CD4-positive, alpha-beta T cell treated with Interleukin-6 at 100 ng/mL for 8 hours (primary cell): ENCODE results near the gene NPAS3.

Experiments
- DNase-seq: peaks from one replicate; pipeline ENCODE4 v3.0.0-alpha.2; 2020; ENCODE audit warnings: mixed read lengths, low spot score

The NPAS3 gene

GRCh38 chr14:33184587-33184986, 245.9 kb downstream of the NPAS3 start:
- no peak for DNase-seq

GRCh38 chr14:33186656-33187055, 248.0 kb downstream of the NPAS3 start:
- DNase-seq, result no peak

GRCh38 chr14:33188880-33189279, 250.2 kb downstream of the NPAS3 start:
- no peak for DNase-seq

- no peak for DNase-seq
Observed at GRCh38 chr14:33191855-33192254, 253.2 kb downstream of the NPAS3 start.

GRCh38 chr14:33194551-33194950, 255.9 kb downstream of the NPAS3 start:
- no peak for DNase-seq

GRCh38 chr14:33198684-33199083, 260.0 kb downstream of the NPAS3 start:
- DNase-seq, result no peak

- no peak for DNase-seq
Observed at GRCh38 chr14:33201116-33201515, 262.4 kb downstream of the NPAS3 start.

- DNase-seq, result no peak
Observed at GRCh38 chr14:33206981-33207380, 268.3 kb downstream of the NPAS3 start.

- no peak for DNase-seq
Observed at GRCh38 chr14:33207467-33208017, 268.9 kb downstream of the NPAS3 start.

GRCh38 chr14:33210311-33210710, 271.6 kb downstream of the NPAS3 start:
- DNase-seq, result no peak

- DNase-seq, result no peak
Observed at GRCh38 chr14:33218026-33218425, 279.3 kb downstream of the NPAS3 start.

GRCh38 chr14:33219957-33220356, 281.3 kb downstream of the NPAS3 start:
- no peak for DNase-seq

GRCh38 chr14:33229269-33229929, 290.7 kb downstream of the NPAS3 start:
- DNase-seq, result no peak

GRCh38 chr14:33230021-33230420, 291.3 kb downstream of the NPAS3 start:
- DNase-seq, result no peak

GRCh38 chr14:33232031-33232430, 293.4 kb downstream of the NPAS3 start:
- no peak for DNase-seq

- no peak for DNase-seq
Observed at GRCh38 chr14:33237115-33237740, 298.5 kb downstream of the NPAS3 start.

GRCh38 chr14:33239465-33239864, 300.8 kb downstream of the NPAS3 start:
- DNase-seq, result no peak

GRCh38 chr14:33240466-33240865, 301.8 kb downstream of the NPAS3 start:
- no peak for DNase-seq

- no peak for DNase-seq
Observed at GRCh38 chr14:33241331-33241730, 302.7 kb downstream of the NPAS3 start.

GRCh38 chr14:33249233-33249820, 310.6 kb downstream of the NPAS3 start:
- DNase-seq, result no peak

- DNase-seq, result no peak
Observed at GRCh38 chr14:33250963-33251362, 312.3 kb downstream of the NPAS3 start.

- DNase-seq, result no peak
Observed at GRCh38 chr14:33254342-33254741, 315.7 kb downstream of the NPAS3 start.

- DNase-seq, result no peak
Observed at GRCh38 chr14:33254861-33255395, 316.2 kb downstream of the NPAS3 start.
